Peyer's patch (tissue), 4 donors: ENCODE results near the gene TPRN. TPM values are rescaled to one million over a fixed set of nuclear protein-coding genes. Genes with fewer than 3 reads are reported as not detected.

ENCODE experiments used
- DNase-seq, 3 donors: peaks; one replicate each; pipeline ENCODE4 v3.0.0-alpha.2; 2017 to 2019
- H3K27ac ChIP-seq, 4 donors: fragments of 200-600 bp; sonication (generic); one replicate each; pipeline ENCODE4 v1.5.1; 2016 to 2019
- H3K27me3 ChIP-seq, 2 donors: fragments of 200-600 bp; sonication (generic); one replicate each; pipeline ENCODE4 v1.5.1; 2019
- H3K36me3 ChIP-seq, 3 donors: fragments of 200-600 bp; sonication (generic); one replicate each; pipeline ENCODE4 v1.5.1; 2016 to 2019
- H3K4me1 ChIP-seq, 4 donors: fragments of 200-600 bp; sonication (generic); one replicate each; pipeline ENCODE4 v1.5.1; 2016 to 2019
- H3K4me3 ChIP-seq, 4 donors: fragments of 200-600 bp; sonication (generic); 1 replicate in 3 of 4; 2 replicates in 1 of 4; pipeline ENCODE4 v1.5.1; 2016 to 2019; ENCODE audit warnings: mild to moderate bottlenecking in 1 of 4
- H3K9me3 ChIP-seq, 4 donors: fragments of 200-600 bp; sonication (generic); one replicate each; pipeline ENCODE4 v1.5.1; 2016 to 2019; ENCODE audit warnings: mild to moderate bottlenecking in 1 of 4
- CTCF ChIP-seq, 6 experiments: fragments of 450-650 bp in 4 of 6; fragments of 200-600 bp in 2 of 6; sonication (generic) in 1 of 6; IDR thresholded peaks; one replicate each; pipeline ENCODE4 v1.5.1; 2017 to 2019; ENCODE audit warnings: antibody characterized with exemption in 6 of 6, mild to moderate bottlenecking in 3 of 6, moderate library complexity in 1 of 6
- POLR2A ChIP-seq, 2 donors: fragments of 450-650 bp; IDR thresholded peaks; one replicate each; pipeline ENCODE4 v1.5.1; 2017; ENCODE audit warnings: antibody characterized with exemption in 2 of 2, mild to moderate bottlenecking in 2 of 2, moderate library complexity in 2 of 2
- total RNA-seq, 4 donors: library from RNA; depleted of rRNA; stranded (reverse); fragments of >200 nt; gene quantifications; one replicate each; pipeline ENCODE4 v1.1.0, GENCODE V29; 2016

Gene TPRN
- total RNA-seq, 4 donors from 2014 or later = 28.1 to 167 (median 130) TPM

- peak within 1 kb of the TSS; percentile 62 to 84 (median 72) for H3K4me3 ChIP-seq
- H3K27me3 ChIP-seq = no peaks in the 10 kb centered on the region
- TF ChIP-seq POLR2A (IDR thresholded peaks at IDR 0.05) = no peak
- no peak for TF ChIP-seq CTCF (IDR thresholded peaks at IDR 0.05)
- H3K4me1 ChIP-seq = peaks cover 8 to 44% (median 17%) of the 10 kb centered on the region in 4 donors
- no peaks in the 10 kb centered on the region for H3K9me3 ChIP-seq
- H3K27ac ChIP-seq = peak within 1 kb of the TSS; percentile 85 to 93 (median 90)
- DNase-seq = peak in 1 of 3 donors; percentile 67
- no peaks in the 10 kb centered on the region for H3K36me3 ChIP-seq
Observed at GRCh38 chr9:137222190-137223077, 21.9 kb upstream of the TPRN start, which contains the start of gene RNF208. RNF208 (minus strand) TSS chr9:137222240; CDS start chr9:137221212, 1,028 bp downstream.

- Histone ChIP-seq H3K4me1 (peaks cover 7 to 44% (median 15%) of the 10 kb centered on the region in 4 donors), H3K36me3 (no peaks in the 10 kb centered on the region), H3K27me3 (no peaks in the 10 kb centered on the region), H3K4me3 (peak overlapping the region; percentile 17 to 81 (median 44)), H3K9me3 (no peaks in the 10 kb centered on the region), H3K27ac (peak overlapping the region in 2 of 4 donors; percentile 17 to 55)
- TF ChIP-seq CTCF (IDR thresholded peaks at IDR 0.05) = no peak
- no peak for TF ChIP-seq POLR2A (IDR thresholded peaks at IDR 0.05)
- DNase-seq = peak in 1 of 3 donors; percentile 68
Observed at GRCh38 chr9:137221506-137222111, 21.1 kb upstream of the TPRN start.

GRCh38 chr9:137221095-137221505 is 20.6 kb upstream of the TPRN start:
- Histone ChIP-seq H3K9me3 (no peaks in the 10 kb centered on the region), H3K27ac (no peak overlapping the region), H3K36me3 (no peaks in the 10 kb centered on the region), H3K27me3 (no peaks in the 10 kb centered on the region), H3K4me1 (peaks cover 7 to 44% (median 15%) of the 10 kb centered on the region in 4 donors), H3K4me3 (peak overlapping the region in 2 of 4 donors; percentile 45 to 81)
- TF ChIP-seq POLR2A (IDR thresholded peaks at IDR 0.05) (no peak), CTCF (IDR thresholded peaks at IDR 0.05) (no peak)
- no peak for DNase-seq

GRCh38 chr9:137220317-137221094 is 20.0 kb upstream of the TPRN start:
- Histone ChIP-seq H3K36me3 (peaks cover 0 to 4% (median 0%) of the 10 kb centered on the region in 3 donors), H3K4me1 (peaks cover 7 to 44% (median 15%) of the 10 kb centered on the region in 4 donors), H3K27me3 (no peaks in the 10 kb centered on the region), H3K27ac (no peak overlapping the region), H3K4me3 (no peak overlapping the region), H3K9me3 (no peaks in the 10 kb centered on the region)
- DNase-seq = no peak
- TF ChIP-seq POLR2A (IDR thresholded peaks at IDR 0.05) (no peak), CTCF (IDR thresholded peaks at IDR 0.05) (no peak)

- TF ChIP-seq POLR2A (IDR thresholded peaks at IDR 0.05) = no peak
- no peak overlapping the region for H3K4me3 ChIP-seq
- H3K27ac ChIP-seq = no peak overlapping the region
- H3K4me1 ChIP-seq = peaks cover 7 to 44% (median 15%) of the 10 kb centered on the region in 4 donors
- no peak for DNase-seq
- no peaks in the 10 kb centered on the region for H3K27me3 ChIP-seq
- no peaks in the 10 kb centered on the region for H3K9me3 ChIP-seq
- H3K36me3 ChIP-seq = peaks cover 0 to 9% (median 0%) of the 10 kb centered on the region in 3 donors
Observed at GRCh38 chr9:137219757-137220316, 19.3 kb upstream of the TPRN start.
